GM12878 (cell line): ENCODE results near the gene TADA1. TPM values are rescaled to one million over a fixed set of nuclear protein-coding genes. Genes with fewer than 3 reads are reported as not detected.

Experiments
- E2F4 ChIP-seq: IDR thresholded peaks from 2 replicates; pipeline ENCODE4 v1.6.1; 2012; ENCODE audit warnings: low read depth, low read length, improper control_type of control experiment
- GABPA ChIP-seq: IDR thresholded peaks from 2 replicates; pipeline ENCODE4 v1.6.1; 2014; ENCODE audit warnings: antibody characterized with exemption, low read depth, mild to moderate bottlenecking, inconsistent platforms
- IRF3 ChIP-seq: fragments of 450-650 bp; IDR thresholded peaks from 2 replicates; pipeline ENCODE4 v1.6.1; 2014; ENCODE audit warnings: mild to moderate bottlenecking
- USF2 ChIP-seq: IDR thresholded peaks from 2 replicates; pipeline ENCODE4 v1.6.1; 2011; ENCODE audit warnings: low read depth, low read length, improper control_type of control experiment, borderline replicate concordance
- polyA plus RNA-seq, 11 experiments: library from polyadenylated mRNA; depleted of rRNA in 4 of 11; unstranded in 6 of 11; stranded (reverse) in 5 of 11; fragments of >200 nt; fragmentation: Nextera tagmentation in 4 of 11; fragmentation: Illumina TruSeq in 1 of 11; extraction: Ambion mirVana in 4 of 11; extraction: Trizol in 1 of 11; gene quantifications; 1 replicate in 1 of 11; 2 replicates in 10 of 11; pipeline versions ENCODE4 v1.2.1 to v1.2.3, GENCODE V29; 2011 to 2016; ENCODE audit warnings: inconsistent platforms in 2 of 11, missing spikeins in 2 of 11, low read depth in 1 of 11
- total RNA-seq, 4 experiments: library from RNA; depleted of rRNA in 3 of 4; stranded (reverse); fragments of >200 nt in 3 of 4; fragmentation: Illumina TruSeq in 1 of 4; extraction: Trizol in 1 of 4; gene quantifications; 2 replicates each; pipeline versions ENCODE4 v1.2.1 to v1.2.3, GENCODE V29; 2013 to 2021
- TF ChIP-seq, protein P1 (sequence below): fragments of 150-350 bp; IDR thresholded peaks from 2 replicates; pipeline ENCODE4 v1.6.1; 2014; ENCODE audit warnings: mild to moderate bottlenecking, low read depth, low read length
- TF ChIP-seq, protein P2 (sequence below): fragments of 450-650 bp; IDR thresholded peaks from 2 replicates; pipeline ENCODE4 v1.6.1; 2017; ENCODE audit warnings: low read depth, mild to moderate bottlenecking, moderate library complexity

Gene TADA1
- total and polyA plus RNA-seq, 10 of the 15 experiments (the other 5 are each of a cell fraction or from before 2014, with no cell fraction given) = 15.2 to 38.6 (median 26.5) TPM

- TF ChIP-seq IRF3 (no peak), E2F4 (no peak), GABPA (no peak), USF2 (no peak)
- TF ChIP-seq, protein P1, sequence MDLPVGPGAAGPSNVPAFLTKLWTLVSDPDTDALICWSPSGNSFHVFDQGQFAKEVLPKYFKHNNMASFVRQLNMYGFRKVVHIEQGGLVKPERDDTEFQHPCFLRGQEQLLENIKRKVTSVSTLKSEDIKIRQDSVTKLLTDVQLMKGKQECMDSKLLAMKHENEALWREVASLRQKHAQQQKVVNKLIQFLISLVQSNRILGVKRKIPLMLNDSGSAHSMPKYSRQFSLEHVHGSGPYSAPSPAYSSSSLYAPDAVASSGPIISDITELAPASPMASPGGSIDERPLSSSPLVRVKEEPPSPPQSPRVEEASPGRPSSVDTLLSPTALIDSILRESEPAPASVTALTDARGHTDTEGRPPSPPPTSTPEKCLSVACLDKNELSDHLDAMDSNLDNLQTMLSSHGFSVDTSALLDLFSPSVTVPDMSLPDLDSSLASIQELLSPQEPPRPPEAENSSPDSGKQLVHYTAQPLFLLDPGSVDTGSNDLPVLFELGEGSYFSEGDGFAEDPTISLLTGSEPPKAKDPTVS = no peak
- TF ChIP-seq, protein P2, sequence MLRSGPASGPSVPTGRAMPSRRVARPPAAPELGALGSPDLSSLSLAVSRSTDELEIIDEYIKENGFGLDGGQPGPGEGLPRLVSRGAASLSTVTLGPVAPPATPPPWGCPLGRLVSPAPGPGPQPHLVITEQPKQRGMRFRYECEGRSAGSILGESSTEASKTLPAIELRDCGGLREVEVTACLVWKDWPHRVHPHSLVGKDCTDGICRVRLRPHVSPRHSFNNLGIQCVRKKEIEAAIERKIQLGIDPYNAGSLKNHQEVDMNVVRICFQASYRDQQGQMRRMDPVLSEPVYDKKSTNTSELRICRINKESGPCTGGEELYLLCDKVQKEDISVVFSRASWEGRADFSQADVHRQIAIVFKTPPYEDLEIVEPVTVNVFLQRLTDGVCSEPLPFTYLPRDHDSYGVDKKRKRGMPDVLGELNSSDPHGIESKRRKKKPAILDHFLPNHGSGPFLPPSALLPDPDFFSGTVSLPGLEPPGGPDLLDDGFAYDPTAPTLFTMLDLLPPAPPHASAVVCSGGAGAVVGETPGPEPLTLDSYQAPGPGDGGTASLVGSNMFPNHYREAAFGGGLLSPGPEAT = no peak
Observed at GRCh38 chr1:166875302-166875733, 746 bp downstream of the TADA1 start (continued).
